HL-60 (cell line): ENCODE data around the gene ROS1.

Source experiments
- GABPA ChIP-seq: IDR thresholded peaks from 2 replicates; pipeline ENCODE4 v1.6.1; 2012; ENCODE audit warnings: low read depth
- POLR2AphosphoS5 ChIP-seq: IDR thresholded peaks from 2 replicates; pipeline ENCODE4 v1.6.1; 2012; ENCODE audit warnings: low read depth
- TF ChIP-seq, protein P1 (sequence below): IDR thresholded peaks from one replicate; pipeline ENCODE4 v1.5.1; 2011; ENCODE audit warnings: low read length, control low read depth, inconsistent platforms; ENCODE audit not compliant: insufficient read depth

DNA sequence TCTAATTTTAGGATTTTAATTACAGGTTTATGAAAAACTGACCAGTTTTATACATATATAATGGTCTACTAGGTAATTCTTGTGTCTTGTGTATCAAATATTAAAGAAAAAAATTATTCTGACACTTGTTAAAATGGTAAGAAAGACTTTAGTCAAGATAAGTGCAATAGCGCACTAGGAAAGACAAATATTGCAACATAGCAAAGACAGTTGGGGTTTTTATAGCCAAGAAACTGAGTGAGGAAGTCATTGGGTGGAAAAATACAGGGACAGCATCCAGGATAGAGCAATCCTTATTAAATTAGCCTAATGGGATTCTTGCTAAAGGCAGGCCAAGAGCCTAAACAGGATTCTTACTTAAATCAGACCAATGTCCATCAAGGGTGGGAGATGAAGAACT lies 71.1 kb downstream of the ROS1 start:
- TF ChIP-seq, protein P1, sequence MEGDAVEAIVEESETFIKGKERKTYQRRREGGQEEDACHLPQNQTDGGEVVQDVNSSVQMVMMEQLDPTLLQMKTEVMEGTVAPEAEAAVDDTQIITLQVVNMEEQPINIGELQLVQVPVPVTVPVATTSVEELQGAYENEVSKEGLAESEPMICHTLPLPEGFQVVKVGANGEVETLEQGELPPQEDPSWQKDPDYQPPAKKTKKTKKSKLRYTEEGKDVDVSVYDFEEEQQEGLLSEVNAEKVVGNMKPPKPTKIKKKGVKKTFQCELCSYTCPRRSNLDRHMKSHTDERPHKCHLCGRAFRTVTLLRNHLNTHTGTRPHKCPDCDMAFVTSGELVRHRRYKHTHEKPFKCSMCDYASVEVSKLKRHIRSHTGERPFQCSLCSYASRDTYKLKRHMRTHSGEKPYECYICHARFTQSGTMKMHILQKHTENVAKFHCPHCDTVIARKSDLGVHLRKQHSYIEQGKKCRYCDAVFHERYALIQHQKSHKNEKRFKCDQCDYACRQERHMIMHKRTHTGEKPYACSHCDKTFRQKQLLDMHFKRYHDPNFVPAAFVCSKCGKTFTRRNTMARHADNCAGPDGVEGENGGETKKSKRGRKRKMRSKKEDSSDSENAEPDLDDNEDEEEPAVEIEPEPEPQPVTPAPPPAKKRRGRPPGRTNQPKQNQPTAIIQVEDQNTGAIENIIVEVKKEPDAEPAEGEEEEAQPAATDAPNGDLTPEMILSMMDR, result no peak
- TF ChIP-seq POLR2AphosphoS5 (no peak), GABPA (no peak)
